H1 (cell line): ENCODE measurements around the gene ENTPD6. TPM values are rescaled to one million over a fixed set of nuclear protein-coding genes. Genes with fewer than 3 reads are reported as not detected.

Experiments
- CTCF ChIA-PET: fragments of 300-600 bp; sonication (Branson Sonifier 250); formaldehyde crosslinking; loops from one replicate; lab custom pipeline; 2021; ENCODE audit not compliant: partially characterized antibody; lab: Charles Lee
- POLR2A ChIA-PET: fragments of 300-600 bp; sonication (Branson Sonifier 250); formaldehyde crosslinking; loops from one replicate; lab custom pipeline; 2021; ENCODE audit warnings: inconsistent platforms; ENCODE audit not compliant: partially characterized antibody; lab: Charles Lee
- DNase-seq, 2 experiments: peaks; one replicate each; pipeline versions ENCODE4 v3.0.0 to v3.0.0-alpha.2; 2010 to 2022; ENCODE audit warnings: low spot score in 2 of 2, low read depth in 1 of 2, mixed read lengths in 1 of 2
- FAIRE-seq: peaks from 2 replicates; lab custom pipeline; 2011; peaks lifted over from hg19 to GRCh38; lab: Jason Lieb, UNC
- H2AFZ ChIP-seq: 2 replicates; pipeline ENCODE4 v1.8.1; 2012; ENCODE audit warnings: low read length, inconsistent platforms
- H2AK5ac ChIP-seq: 2 replicates; pipeline ENCODE4 v1.6.1; 2013; ENCODE audit warnings: low read depth, low read length
- H2BK120ac ChIP-seq: replicated peaks from 2 replicates; pipeline ENCODE3; 2013; ENCODE audit warnings: low read depth, low read length, inconsistent platforms
- H2BK12ac ChIP-seq: 2 replicates; pipeline ENCODE4 v1.6.1; 2013; ENCODE audit warnings: low read depth, low read length
- H2BK15ac ChIP-seq: 2 replicates; pipeline ENCODE4 v1.6.1; 2013; ENCODE audit warnings: low read length
- H2BK20ac ChIP-seq: 2 replicates; pipeline ENCODE4 v1.6.1; 2013; ENCODE audit warnings: low read length
- H2BK5ac ChIP-seq: 2 replicates; pipeline ENCODE4 v1.6.1; 2013; ENCODE audit warnings: low read depth, low read length
- H3K14ac ChIP-seq: 2 replicates; pipeline ENCODE4 v1.6.1; 2013; ENCODE audit warnings: inconsistent platforms; ENCODE audit not compliant: insufficient read length
- H3K18ac ChIP-seq: 2 replicates; pipeline ENCODE4 v1.6.1; 2013; ENCODE audit warnings: low read length; ENCODE audit errors: extremely low read depth
- H3K23ac ChIP-seq: 2 replicates; pipeline ENCODE4 v1.6.1; 2013; ENCODE audit warnings: inconsistent platforms; ENCODE audit not compliant: insufficient read length
- H3K23me2 ChIP-seq: 2 replicates; pipeline ENCODE4 v1.6.1; 2013; ENCODE audit warnings: low read depth, low read length
- H3K27ac ChIP-seq: 2 replicates; pipeline ENCODE4 v1.6.1; 2011; ENCODE audit warnings: low read depth, low read length, inconsistent platforms
- H3K27me3 ChIP-seq, 4 experiments: replicated peaks in 1 of 4; 1 replicate in 1 of 4; 2 replicates in 3 of 4; pipeline versions ENCODE4 v1.6.1 to v1.8.1; 2011 to 2013; ENCODE audit warnings: low read length in 3 of 4, mild to moderate bottlenecking in 3 of 4, inconsistent platforms in 2 of 4, mixed read lengths in 2 of 4, moderate library complexity in 1 of 4; ENCODE audit not compliant: control insufficient read depth in 3 of 4, insufficient read depth in 3 of 4; ENCODE audit errors: extremely low read depth in 1 of 4
- H3K36me3 ChIP-seq, 4 experiments: 2 replicates each; pipeline versions ENCODE4 v1.6.1 to v1.8.1; 2011 to 2013; ENCODE audit warnings: mild to moderate bottlenecking in 4 of 4, low read length in 3 of 4, moderate library complexity in 2 of 4, control low read depth in 1 of 4, inconsistent platforms in 1 of 4; ENCODE audit not compliant: insufficient read depth in 4 of 4, control insufficient read depth in 2 of 4
- H3K4ac ChIP-seq: replicated peaks from 2 replicates; pipeline ENCODE3; 2013; ENCODE audit warnings: low read length, low read depth, mixed read lengths, inconsistent platforms; ENCODE audit not compliant: insufficient read length
- H3K4me1 ChIP-seq, 4 experiments: replicated peaks in 1 of 4; 1 replicate in 1 of 4; 2 replicates in 3 of 4; pipeline versions ENCODE4 v1.6.1 to v1.8.1; 2011 to 2013; ENCODE audit warnings: low read length in 3 of 4, inconsistent platforms in 2 of 4, mixed read lengths in 1 of 4; ENCODE audit not compliant: insufficient read depth in 4 of 4, control insufficient read depth in 3 of 4
- H3K4me2 ChIP-seq, 2 experiments: 2 replicates each; pipeline versions ENCODE4 v1.6.1 to v1.8.1; 2011 to 2013; ENCODE audit warnings: low read depth in 2 of 2, low read length in 2 of 2, control low read depth in 1 of 2, inconsistent platforms in 1 of 2, mild to moderate bottlenecking in 1 of 2; ENCODE audit not compliant: insufficient read depth in 1 of 2
- H3K4me3 ChIP-seq, 4 experiments: fragments of 200-600, 300-600 bp in 1 of 4; sonication (generic), shearing (Covaris generic), sonication (Bioruptor Twin) in 1 of 4; 2 replicates each; pipeline versions ENCODE4 v1.5.1 to v1.8.1; 2011 to 2016; ENCODE audit warnings: low read length in 4 of 4, low read depth in 3 of 4, control low read depth in 2 of 4, inconsistent platforms in 2 of 4, mild to moderate bottlenecking in 2 of 4, mixed read lengths in 1 of 4, moderate library complexity in 1 of 4; ENCODE audit not compliant: insufficient read depth in 2 of 4; ENCODE audit errors: extremely low read depth in 1 of 4
- H3K56ac ChIP-seq: replicated peaks from 2 replicates; pipeline ENCODE3; 2013; ENCODE audit warnings: low read depth, mild to moderate bottlenecking, mixed read lengths, low read length, inconsistent platforms; ENCODE audit not compliant: insufficient read length
- H3K79me1 ChIP-seq: 2 replicates; pipeline ENCODE4 v1.6.1; 2013; ENCODE audit warnings: low read depth, low read length, control low read depth
- H3K79me2 ChIP-seq, 2 experiments: 2 replicates each; pipeline versions ENCODE4 v1.6.1 to v1.8.1; 2012 to 2013; ENCODE audit warnings: low read length in 2 of 2, mild to moderate bottlenecking in 2 of 2, inconsistent platforms in 1 of 2; ENCODE audit not compliant: insufficient read depth in 2 of 2, control insufficient read depth in 1 of 2
- H3K9ac ChIP-seq, 4 experiments: replicated peaks in 1 of 4; 1 replicate in 1 of 4; 2 replicates in 3 of 4; pipeline versions ENCODE4 v1.6.1 to v1.8.1; 2011 to 2013; ENCODE audit warnings: low read depth in 3 of 4, low read length in 3 of 4, control low read depth in 2 of 4, mild to moderate bottlenecking in 2 of 4, moderate library complexity in 2 of 4, inconsistent platforms in 1 of 4; ENCODE audit errors: extremely low read depth in 1 of 4
- H3K9me3 ChIP-seq, 2 experiments: 2 replicates each; pipeline versions ENCODE4 v1.6.1 to v1.8.1; 2012 to 2013; ENCODE audit warnings: mild to moderate bottlenecking in 2 of 2, moderate library complexity in 2 of 2, control low read depth in 1 of 2, inconsistent platforms in 1 of 2, low read depth in 1 of 2, low read length in 1 of 2, mixed read lengths in 1 of 2; ENCODE audit not compliant: insufficient read depth in 2 of 2
- H4K20me1 ChIP-seq, 2 experiments: replicated peaks in 1 of 2; 2 replicates each; pipeline versions ENCODE3 to v1.8.1; 2011 to 2013; ENCODE audit warnings: inconsistent platforms in 2 of 2, low read length in 2 of 2, mild to moderate bottlenecking in 1 of 2; ENCODE audit not compliant: insufficient read depth in 2 of 2, control insufficient read depth in 1 of 2
- H4K5ac ChIP-seq: 2 replicates; pipeline ENCODE4 v1.6.1; 2013; ENCODE audit warnings: low read length, low read depth, mixed read lengths, inconsistent platforms; ENCODE audit not compliant: insufficient read length
- H4K8ac ChIP-seq: 2 replicates; pipeline ENCODE4 v1.8.0; 2013; ENCODE audit warnings: mild to moderate bottlenecking, moderate library complexity, low read length, inconsistent platforms; ENCODE audit not compliant: insufficient read depth; ENCODE audit errors: extremely low read depth
- H4K91ac ChIP-seq: replicated peaks from 2 replicates; pipeline ENCODE3; 2013; ENCODE audit warnings: low read length, mixed read lengths, inconsistent platforms; ENCODE audit not compliant: insufficient read length
- CBX5 ChIP-seq: fragments of 300-800, 300-1000 bp; sonication (generic); IDR thresholded peaks from 2 replicates; pipeline ENCODE4 v1.7.1; 2016; ENCODE audit warnings: antibody characterized with exemption, low read length, low read depth
- KDM4A ChIP-seq: IDR thresholded peaks from one replicate; pipeline ENCODE4 v1.7.1; 2012; ENCODE audit warnings: low read depth, mild to moderate bottlenecking, moderate library complexity, low read length, inconsistent platforms; ENCODE audit not compliant: severe bottlenecking
- MAFK ChIP-seq: IDR thresholded peaks from 2 replicates; pipeline ENCODE4 v1.6.1; 2012; ENCODE audit warnings: low read depth, mild to moderate bottlenecking, improper control_type of control experiment, low read length
- RAD21 ChIP-seq, 2 experiments: IDR thresholded peaks in 1 of 2; conservative IDR thresholded peaks in 1 of 2; 2 replicates each; pipeline ENCODE4 v1.6.1; 2011; ENCODE audit warnings: low read depth in 2 of 2, low read length in 2 of 2, improper control_type of control experiment in 1 of 2, inconsistent platforms in 1 of 2, mild to moderate bottlenecking in 1 of 2, moderate library complexity in 1 of 2
- RNF2 ChIP-seq: fragments of 200-900, 300-1000 bp; sonication (generic); IDR thresholded peaks from 2 replicates; pipeline ENCODE4 v1.7.1; 2016; ENCODE audit warnings: borderline replicate concordance, low read depth, mild to moderate bottlenecking, antibody characterized with exemption, low read length; ENCODE audit not compliant: poor library complexity, severe bottlenecking; ENCODE audit errors: missing control alignments
- SAP30 ChIP-seq: fragments of 300-600 bp; sonication (generic); IDR thresholded peaks from 2 replicates; pipeline ENCODE4 v1.7.1; 2012; ENCODE audit warnings: low read length, moderate library complexity, mild to moderate bottlenecking, inconsistent platforms; ENCODE audit not compliant: insufficient read depth, insufficient replicate concordance
- SIN3A ChIP-seq, 2 experiments: IDR thresholded peaks in 1 of 2; conservative IDR thresholded peaks in 1 of 2; 2 replicates each; pipeline ENCODE4 v1.6.1; 2011 to 2012; ENCODE audit warnings: low read length in 2 of 2, improper control_type of control experiment in 1 of 2, low read depth in 1 of 2, mild to moderate bottlenecking in 1 of 2
- SP1 ChIP-seq: IDR thresholded peaks from 2 replicates; pipeline ENCODE4 v1.6.1; 2011; ENCODE audit warnings: low read depth, low read length
- WGBS, 2 experiments: shearing (Covaris generic) in 1 of 2; methylation state at CpG; one replicate each; pipeline versions ENCODE4 v1.1.6 to v1.1.7; 2013 to 2015; ENCODE audit warnings: low lambda C conversion rate in 2 of 2, mixed read lengths in 2 of 2, inconsistent platforms in 1 of 2, low coverage in 1 of 2, missing lambda C conversion rate in 1 of 2; ENCODE audit not compliant: insufficient replicate concordance in 2 of 2, insufficient coverage in 1 of 2, insufficient read length in 1 of 2; ENCODE audit errors: extremely low coverage in 1 of 2, missing lambda C conversion rate in 1 of 2; 5-methylcytosine and 5-hydroxymethylcytosine counted together
- polyA plus RNA-seq, 7 experiments: library from polyadenylated mRNA; depleted of rRNA in 3 of 7; stranded (reverse) in 5 of 7; unstranded in 2 of 7; fragments of >200 nt in 5 of 7; fragments of 200-250 nt in 2 of 7; gene quantifications; 1 replicate in 5 of 7; 2 replicates in 1 of 7; 4 replicates in 1 of 7; pipeline versions ENCODE4 v1.2.1 to v1.2.3, GENCODE V29; 2011 to 2013; ENCODE audit warnings: missing spikeins in 2 of 7, mixed read lengths in 2 of 7
- total RNA-seq: library from RNA; stranded (reverse); fragmentation: NEBNext Ultra II Directional; extraction: Animal tissue kit (Norgen Biotek cat#: 25700); gene quantifications from 2 replicates; pipeline ENCODE4 v1.2.1, GENCODE V29; 2021
- TF ChIP-seq, protein P1 (sequence below): IDR thresholded peaks from 2 replicates; pipeline ENCODE4 v1.6.1; 2011; ENCODE audit warnings: low read length, improper control_type of control experiment

ENTPD6 gene
- total and polyA plus RNA-seq, 2 of the 8 experiments (the other 6 are each of a cell fraction or from before 2014, with no cell fraction given) = 47.8 to 57.3 TPM

DNA sequence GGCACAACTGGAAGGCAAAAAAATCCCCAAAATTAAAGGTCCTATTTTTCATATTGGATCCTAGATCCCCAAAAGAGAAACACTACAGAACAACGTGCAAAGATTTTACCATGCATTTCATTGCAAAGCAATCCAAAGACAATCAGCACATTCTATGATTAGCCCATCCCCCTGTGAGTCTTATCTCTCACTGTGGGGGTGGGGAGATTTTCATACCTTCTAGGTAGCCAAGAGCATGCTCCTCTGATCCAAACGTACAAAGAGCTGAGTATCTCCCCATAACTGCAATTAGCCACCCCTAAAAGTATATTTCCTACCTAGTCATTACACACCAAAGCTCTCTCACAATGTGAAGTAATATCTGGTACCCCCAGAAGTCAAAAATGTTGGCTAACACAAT is 22.2 kb upstream of the ENTPD6 start:
- Histone ChIP-seq H3K14ac (no peak overlapping the region), H2AK5ac (no peak overlapping the region), H3K4me3 (no peak overlapping the region), H3K79me1 (no peaks in the 10 kb centered on the region), H3K27ac (no peak overlapping the region), H3K9ac (no peak overlapping the region), H2BK20ac (no peak overlapping the region), H2BK5ac (no peak overlapping the region), H4K5ac (no peak overlapping the region), H3K23ac (no peak overlapping the region), H3K27me3 (no peaks in the 10 kb centered on the region), H2AFZ (no peak overlapping the region), H3K56ac (no peak overlapping the region), H2BK12ac (no peak overlapping the region), H3K18ac (no peak overlapping the region), H3K23me2 (no peaks in the 10 kb centered on the region), H3K79me2 (no peaks in the 10 kb centered on the region), H4K8ac (no peak overlapping the region), H3K4me1 (no peaks in the 10 kb centered on the region), H3K4ac (no peak overlapping the region), H2BK15ac (no peak overlapping the region), H4K20me1 (no peaks in the 10 kb centered on the region), H4K91ac (no peak overlapping the region), H3K9me3 (0 out of 4 replicates have a peak, but pooled peaks cover 0 to 3% of the 10 kb centered on the region in 2 experiments), H3K36me3 (no peaks in the 10 kb centered on the region), H3K4me2 (no peak overlapping the region), H2BK120ac (no peak overlapping the region)
- ChIA-PET CTCF (interaction anchor here (1.2 kb wide), 1 partner anchor 24 kb away, joined by 3 read pairs; no protein-coding TSS in a partner anchor), POLR2A (no interaction called here)
- FAIRE-seq (no peak), DNase-seq (no peak)
- 69% methylated on average over 2 of the region's 2 CpGs; no CpG with 5 or more reads in 1 of the 2 experiments for WGBS, 2 experiments
- no peak for TF ChIP-seq RAD21 (IDR thresholded peaks at IDR 0.05 in 1 of 2, conservative IDR thresholded peaks at IDR 0.05 in 1 of 2; ENCODE audit: low read depth in 2 of 2, low read length in 2 of 2)
- no peak for TF ChIP-seq KDM4A
- no peak for TF ChIP-seq SIN3A (conservative IDR thresholded peaks at IDR 0.05 in 1 of 2, IDR thresholded peaks at IDR 0.05 in 1 of 2; ENCODE audit: low read depth in 1 of 2, low read length in 2 of 2)
- no peak for TF ChIP-seq SP1
- no peak for TF ChIP-seq CBX5
- TF ChIP-seq, protein P1, sequence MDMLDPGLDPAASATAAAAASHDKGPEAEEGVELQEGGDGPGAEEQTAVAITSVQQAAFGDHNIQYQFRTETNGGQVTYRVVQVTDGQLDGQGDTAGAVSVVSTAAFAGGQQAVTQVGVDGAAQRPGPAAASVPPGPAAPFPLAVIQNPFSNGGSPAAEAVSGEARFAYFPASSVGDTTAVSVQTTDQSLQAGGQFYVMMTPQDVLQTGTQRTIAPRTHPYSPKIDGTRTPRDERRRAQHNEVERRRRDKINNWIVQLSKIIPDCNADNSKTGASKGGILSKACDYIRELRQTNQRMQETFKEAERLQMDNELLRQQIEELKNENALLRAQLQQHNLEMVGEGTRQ = no peak
- no peak for TF ChIP-seq SAP30
- TF ChIP-seq RNF2 = no peak
- TF ChIP-seq MAFK = no peak
- TF ChIP-seq, all 59 proteins: peak for 0
